NT2/D1 (cell line): ENCODE measurements around the gene BUD23.
A peak's percentile ranks its signal among the peaks of the same experiment; 100 is the strongest.

ENCODE experiments used
- DNase-seq: peaks from one replicate; pipeline ENCODE4 v3.0.0-alpha.2; 2011; ENCODE audit warnings: low read depth, low spot score
- H3K27me3 ChIP-seq: 2 replicates; pipeline ENCODE4 v1.6.0; 2011; ENCODE audit warnings: mild to moderate bottlenecking; ENCODE audit not compliant: insufficient read length, insufficient read depth
- H3K36me3 ChIP-seq: 2 replicates; pipeline ENCODE4 v1.6.1; 2011; ENCODE audit warnings: mild to moderate bottlenecking, low read length, mixed read lengths; ENCODE audit not compliant: insufficient read depth, insufficient read length
- H3K4me1 ChIP-seq: 2 replicates; pipeline ENCODE4 v1.5.1; 2011; ENCODE audit not compliant: insufficient read depth, insufficient read length
- H3K4me3 ChIP-seq: 2 replicates; pipeline ENCODE4 v1.5.1; 2011; ENCODE audit warnings: low read depth; ENCODE audit not compliant: insufficient read length
- H3K9ac ChIP-seq: 2 replicates; pipeline ENCODE4 v1.6.0; 2011; ENCODE audit warnings: low read depth; ENCODE audit not compliant: insufficient read length
- H3K9me3 ChIP-seq: 2 replicates; pipeline ENCODE4 v1.5.1; 2011; ENCODE audit warnings: mild to moderate bottlenecking, low read length; ENCODE audit not compliant: insufficient read depth
- SUZ12 ChIP-seq: IDR thresholded peaks from 2 replicates; pipeline ENCODE4 v1.6.1; 2011; ENCODE audit not compliant: insufficient read length, insufficient read depth; ENCODE audit errors: extremely low read depth
- YY1 ChIP-seq: IDR thresholded peaks from 2 replicates; pipeline ENCODE4 v1.6.1; 2011; ENCODE audit not compliant: insufficient read length, insufficient read depth
- ZNF274 ChIP-seq: IDR thresholded peaks from 2 replicates; pipeline ENCODE4 v1.6.1; 2011; ENCODE audit warnings: mild to moderate bottlenecking, low read depth, low read length

BUD23 gene

DNA sequence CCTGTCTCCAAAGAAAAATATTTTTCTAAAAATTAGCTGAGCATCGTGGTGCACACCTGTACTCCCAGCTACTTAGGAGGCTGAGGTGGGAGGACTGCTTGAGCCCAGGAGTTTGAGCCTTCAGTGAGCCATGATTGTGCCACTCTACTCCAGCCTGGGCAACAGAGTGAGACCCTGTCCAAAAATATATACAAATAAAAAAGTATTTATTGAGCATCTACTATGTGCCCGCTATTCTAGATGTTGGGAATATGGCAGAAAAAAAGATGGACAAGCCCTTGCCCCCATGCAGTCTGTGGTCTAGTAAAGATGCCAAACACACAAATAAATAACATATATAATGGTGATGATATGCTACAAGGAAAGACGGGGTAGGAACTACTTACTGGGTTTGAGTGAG lies 40.4 kb downstream of the BUD23 start:
- Histone ChIP-seq H3K4me1 (peaks cover 5% of the 10 kb centered on the region), H3K9ac (no peak overlapping the region), H3K27me3 (peaks cover 10% of the 10 kb centered on the region), H3K4me3 (no peak overlapping the region), H3K36me3 (no peaks in the 10 kb centered on the region), H3K9me3 (no peaks in the 10 kb centered on the region)
- no peak for TF ChIP-seq SUZ12
- no peak for DNase-seq

DNA sequence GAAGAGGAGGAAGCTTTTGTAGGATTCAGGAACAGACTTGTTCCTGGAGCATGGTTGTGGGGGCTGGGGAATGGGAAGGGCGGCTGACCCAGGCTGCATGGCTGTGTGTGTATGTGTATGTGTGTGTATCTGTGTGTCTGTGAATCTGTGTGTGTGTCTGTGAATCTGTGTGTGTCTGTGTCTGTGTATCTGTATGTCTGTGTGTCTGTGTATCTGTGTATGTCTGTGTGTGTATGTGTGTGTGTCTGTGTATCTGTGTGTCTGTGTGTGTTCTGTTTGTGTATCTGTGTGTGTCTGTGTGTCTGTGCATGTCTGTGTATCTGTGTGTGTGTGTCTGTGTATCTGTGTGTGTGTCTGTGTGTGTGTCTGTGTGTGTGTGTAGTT lies 42.7 kb downstream of the BUD23 start:
- no peaks in the 10 kb centered on the region for H3K27me3 ChIP-seq
- H3K9ac ChIP-seq: no peak overlapping the region
- H3K4me3 ChIP-seq: no peak overlapping the region
- DNase-seq: no peak
- TF ChIP-seq SUZ12 (no peak), YY1 (no peak), ZNF274 (no peak)
- no peaks in the 10 kb centered on the region for H3K9me3 ChIP-seq
- H3K4me1 ChIP-seq: peaks cover 5% of the 10 kb centered on the region
- H3K36me3 ChIP-seq: no peaks in the 10 kb centered on the region

GRCh38 chr7:73727952-73728351 lies 44.6 kb downstream of the BUD23 start:
- DNase-seq: no peak
- Histone ChIP-seq H3K9me3 (no peaks in the 10 kb centered on the region), H3K4me1 (peaks cover 2% of the 10 kb centered on the region), H3K36me3 (no peaks in the 10 kb centered on the region), H3K27me3 (no peaks in the 10 kb centered on the region), H3K9ac (no peak overlapping the region), H3K4me3 (no peak overlapping the region)
- TF ChIP-seq YY1: no peak
- no peak for TF ChIP-seq SUZ12

- Histone ChIP-seq H3K27me3 (no peaks in the 10 kb centered on the region), H3K9me3 (no peaks in the 10 kb centered on the region), H3K4me3 (no peak overlapping the region), H3K4me1 (peaks cover 2% of the 10 kb centered on the region), H3K9ac (no peak overlapping the region), H3K36me3 (no peaks in the 10 kb centered on the region)
- no peak for DNase-seq
- TF ChIP-seq YY1: no peak
- TF ChIP-seq ZNF274: no peak
- TF ChIP-seq SUZ12: no peak
Measured at GRCh38 chr7:73728551-73728950, 45.2 kb downstream of the BUD23 start.

DNA sequence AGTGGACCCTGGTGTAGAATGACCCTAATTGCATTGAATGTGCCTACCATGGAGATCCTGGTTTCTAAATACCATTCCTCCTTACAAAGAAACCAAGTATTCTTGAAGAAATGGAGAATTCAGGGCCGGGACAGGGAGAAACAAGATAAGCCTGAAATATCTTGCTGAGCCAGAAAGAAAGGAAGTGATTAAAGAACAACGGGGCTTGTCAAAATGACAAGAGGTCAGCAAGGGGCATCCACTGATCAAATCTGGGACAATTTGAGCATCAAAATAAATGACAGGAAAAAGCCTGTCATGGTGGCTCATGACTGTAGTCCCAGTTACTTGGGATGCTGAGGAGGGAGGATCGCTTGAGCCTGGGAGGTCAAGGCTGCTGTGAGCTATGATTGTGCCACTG lies 47.1 kb downstream of the BUD23 start:
- no peak for DNase-seq
- H3K36me3 ChIP-seq: peaks cover under 1% of the 10 kb centered on the region
- no peaks in the 10 kb centered on the region for H3K27me3 ChIP-seq
- TF ChIP-seq SUZ12: no peak
- no peak for TF ChIP-seq YY1
- TF ChIP-seq ZNF274: no peak
- H3K4me3 ChIP-seq: no peak overlapping the region
- no peaks in the 10 kb centered on the region for H3K9me3 ChIP-seq
- peaks cover 2% of the 10 kb centered on the region for H3K4me1 ChIP-seq
- no peak overlapping the region for H3K9ac ChIP-seq

DNA sequence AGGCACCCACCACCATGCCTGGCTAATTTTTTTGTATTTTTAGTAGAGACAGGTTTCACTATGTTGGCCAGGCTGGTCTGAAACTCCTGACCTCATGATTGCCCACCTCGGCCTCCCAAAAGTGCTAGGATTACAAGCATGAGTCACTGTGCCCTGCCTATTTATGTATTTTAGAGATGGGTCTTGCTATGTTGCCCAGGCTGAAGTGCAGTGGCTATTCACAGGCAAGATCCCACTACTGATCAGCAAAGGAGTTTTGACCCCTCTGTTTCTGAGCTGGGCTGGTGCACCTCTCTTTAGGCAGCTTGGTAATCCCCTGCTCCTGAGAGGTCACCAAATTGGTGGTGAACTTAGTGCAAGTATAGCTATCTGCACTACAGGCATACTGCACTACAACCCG lies 49.0 kb downstream of the BUD23 start:
- no peak for TF ChIP-seq YY1
- no peak for TF ChIP-seq ZNF274
- TF ChIP-seq SUZ12: no peak
- Histone ChIP-seq H3K4me3 (no peak overlapping the region), H3K4me1 (peaks cover 2% of the 10 kb centered on the region), H3K36me3 (peaks cover 16% of the 10 kb centered on the region), H3K9ac (no peak overlapping the region), H3K9me3 (no peaks in the 10 kb centered on the region), H3K27me3 (no peaks in the 10 kb centered on the region)
- DNase-seq: no peak

- Histone ChIP-seq H3K9ac (peak overlapping the region; percentile 17), H3K4me3 (no peak overlapping the region), H3K4me1 (peaks cover 4% of the 10 kb centered on the region), H3K27me3 (peaks cover 4% of the 10 kb centered on the region), H3K36me3 (peaks cover 20% of the 10 kb centered on the region), H3K9me3 (no peaks in the 10 kb centered on the region)
- TF ChIP-seq ZNF274: no peak
- no peak for TF ChIP-seq SUZ12
- peak; percentile 81 for DNase-seq
Measured at GRCh38 chr7:73734619-73735527, 51.5 kb downstream of the BUD23 start.
